Bronchial epithelial cell (primary cell): ENCODE results near the gene ALKBH6. TPM values are rescaled to one million over a fixed set of nuclear protein-coding genes. Genes with fewer than 3 reads are reported as not detected.

Source experiments
- DNase-seq: peaks from one replicate; pipeline ENCODE4 v3.0.0-alpha.2; 2010; ENCODE audit warnings: low read depth
- FAIRE-seq: peaks from 2 replicates; lab custom pipeline; 2011; peaks lifted over from hg19 to GRCh38; lab: Jason Lieb, UNC
- H3K27me3 ChIP-seq: 2 replicates; pipeline ENCODE4 v1.5.1; 2011; ENCODE audit warnings: low read length; ENCODE audit not compliant: control insufficient read depth, insufficient read depth
- H3K36me3 ChIP-seq: 2 replicates; pipeline ENCODE4 v1.5.1; 2011; ENCODE audit warnings: low read length; ENCODE audit not compliant: control insufficient read depth, insufficient read depth
- H3K4me3 ChIP-seq: 2 replicates; pipeline ENCODE4 v1.5.1; 2011; ENCODE audit warnings: mild to moderate bottlenecking, low read depth, low read length, control low read depth
- total RNA-seq: library from RNA; depleted of rRNA; stranded (reverse); fragments of >200 nt; gene quantifications from 2 replicates; pipeline ENCODE4 v1.2.1, GENCODE V29; 2014
- TF ChIP-seq, protein P1 (sequence below): IDR thresholded peaks from 2 replicates; pipeline ENCODE4 v1.5.1; 2011; ENCODE audit warnings: mild to moderate bottlenecking, moderate library complexity, low read length, control low read depth, inconsistent platforms; ENCODE audit not compliant: insufficient read depth, severe bottlenecking

The ALKBH6 gene
- 14.2 and 16.6 TPM in 2 replicates for total RNA-seq

DNA sequence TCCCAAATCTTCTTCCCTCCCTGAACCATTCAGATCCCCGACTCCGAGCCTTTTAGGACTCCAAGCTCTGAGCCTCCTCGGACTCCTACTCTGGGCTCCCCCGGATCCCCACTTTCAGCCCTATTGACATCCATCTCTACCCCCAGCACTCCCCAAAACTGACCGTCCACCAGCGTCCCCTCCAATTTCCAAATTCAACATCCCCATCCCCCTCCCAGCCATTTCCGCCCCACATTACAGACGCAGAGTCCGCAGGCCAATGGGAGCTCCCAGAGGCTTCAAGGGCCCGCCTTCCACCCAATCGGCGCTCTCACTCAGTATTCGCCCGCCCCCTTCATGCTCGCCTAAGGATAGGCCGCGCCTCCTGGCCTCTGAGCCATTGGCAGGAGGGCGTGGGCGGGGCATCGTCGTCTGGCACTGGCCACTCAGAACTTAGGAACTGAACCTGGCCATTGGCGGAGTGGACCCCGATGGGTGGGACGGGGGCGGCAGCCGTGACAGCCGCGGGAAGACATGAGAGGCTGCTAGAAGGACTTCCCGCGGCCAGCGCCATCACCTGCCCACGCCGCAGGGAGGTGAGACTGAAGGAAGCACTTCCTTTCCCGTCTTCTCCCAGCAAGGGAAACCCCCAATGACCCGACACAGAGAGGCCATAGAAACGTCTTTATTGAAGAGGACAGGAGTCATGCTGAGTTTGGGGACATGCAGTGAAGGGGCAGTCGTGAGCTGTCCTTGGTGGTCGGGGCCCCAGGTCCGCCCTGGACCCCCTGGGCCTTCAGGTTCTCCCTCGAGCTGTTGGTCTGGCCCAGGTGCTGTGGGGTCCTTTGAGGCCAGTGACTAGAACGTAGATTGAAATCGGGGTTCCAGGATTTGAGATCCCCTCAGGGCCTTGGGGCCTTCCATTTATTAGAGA lies at the start of gene ALKBH6:
ALKBH6 (minus strand) TSS at position 202 of the 913 bp plus-strand sequence. CDS start 816 bp downstream, outside the sequence.
- TF ChIP-seq, protein P1, sequence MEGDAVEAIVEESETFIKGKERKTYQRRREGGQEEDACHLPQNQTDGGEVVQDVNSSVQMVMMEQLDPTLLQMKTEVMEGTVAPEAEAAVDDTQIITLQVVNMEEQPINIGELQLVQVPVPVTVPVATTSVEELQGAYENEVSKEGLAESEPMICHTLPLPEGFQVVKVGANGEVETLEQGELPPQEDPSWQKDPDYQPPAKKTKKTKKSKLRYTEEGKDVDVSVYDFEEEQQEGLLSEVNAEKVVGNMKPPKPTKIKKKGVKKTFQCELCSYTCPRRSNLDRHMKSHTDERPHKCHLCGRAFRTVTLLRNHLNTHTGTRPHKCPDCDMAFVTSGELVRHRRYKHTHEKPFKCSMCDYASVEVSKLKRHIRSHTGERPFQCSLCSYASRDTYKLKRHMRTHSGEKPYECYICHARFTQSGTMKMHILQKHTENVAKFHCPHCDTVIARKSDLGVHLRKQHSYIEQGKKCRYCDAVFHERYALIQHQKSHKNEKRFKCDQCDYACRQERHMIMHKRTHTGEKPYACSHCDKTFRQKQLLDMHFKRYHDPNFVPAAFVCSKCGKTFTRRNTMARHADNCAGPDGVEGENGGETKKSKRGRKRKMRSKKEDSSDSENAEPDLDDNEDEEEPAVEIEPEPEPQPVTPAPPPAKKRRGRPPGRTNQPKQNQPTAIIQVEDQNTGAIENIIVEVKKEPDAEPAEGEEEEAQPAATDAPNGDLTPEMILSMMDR: no peak
- Histone ChIP-seq H3K4me3 (peak within 1 kb of the TSS; percentile 68), H3K27me3 (no peaks in the 10 kb centered on the region), H3K36me3 (peaks cover 2% of the 10 kb centered on the region)
- FAIRE-seq (no peak), DNase-seq (peak; percentile 97)

DNA sequence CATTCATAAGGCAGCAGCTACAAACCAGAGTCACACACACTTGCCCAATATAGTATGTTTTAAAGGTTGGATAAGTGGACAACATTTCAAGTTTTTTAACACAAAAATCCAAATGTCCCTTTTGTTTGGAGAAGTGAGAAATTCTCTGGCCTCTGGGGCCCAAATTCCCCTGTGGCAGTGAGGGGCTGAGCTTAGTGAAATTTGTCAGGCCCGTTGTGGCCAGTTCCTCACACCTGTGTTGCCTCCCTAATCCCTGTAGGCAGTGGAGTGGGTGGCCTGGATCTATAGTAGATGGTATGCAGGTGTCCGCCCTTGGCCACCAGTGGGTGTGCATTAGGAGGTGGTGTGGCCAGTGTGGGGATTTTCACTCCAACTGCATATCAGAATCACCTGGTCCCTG lies 47.4 kb upstream of the ALKBH6 start:
- Histone ChIP-seq H3K36me3 (no peaks in the 10 kb centered on the region), H3K27me3 (no peaks in the 10 kb centered on the region), H3K4me3 (no peak overlapping the region)
- TF ChIP-seq, protein P1: no peak
- FAIRE-seq: no peak
- DNase-seq: no peak

DNA sequence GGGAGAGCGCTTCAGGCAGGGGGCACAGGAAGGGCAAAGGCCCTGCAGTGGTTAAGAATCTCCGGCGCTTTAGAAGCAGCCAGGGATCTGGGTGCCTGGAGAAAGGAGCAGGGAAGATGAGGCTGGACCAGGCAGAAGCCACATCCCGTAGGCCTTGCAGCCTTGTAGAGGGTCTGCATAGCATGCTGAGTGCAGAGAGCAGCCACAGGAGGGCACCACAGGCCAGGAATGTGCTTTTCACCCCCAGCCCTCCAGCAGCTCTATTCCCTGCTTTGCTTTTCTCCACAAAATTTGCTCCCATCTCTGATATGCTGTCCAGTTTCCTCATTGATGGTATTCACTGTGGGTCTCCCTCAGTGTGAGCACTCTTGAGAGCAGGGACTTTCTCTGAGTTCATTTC lies 46.4 kb upstream of the ALKBH6 start:
- TF ChIP-seq, protein P1: peak; percentile 87
- Histone ChIP-seq H3K36me3 (no peaks in the 10 kb centered on the region), H3K4me3 (no peak overlapping the region), H3K27me3 (no peaks in the 10 kb centered on the region)
- FAIRE-seq (no peak), DNase-seq (peak; percentile 45)

DNA sequence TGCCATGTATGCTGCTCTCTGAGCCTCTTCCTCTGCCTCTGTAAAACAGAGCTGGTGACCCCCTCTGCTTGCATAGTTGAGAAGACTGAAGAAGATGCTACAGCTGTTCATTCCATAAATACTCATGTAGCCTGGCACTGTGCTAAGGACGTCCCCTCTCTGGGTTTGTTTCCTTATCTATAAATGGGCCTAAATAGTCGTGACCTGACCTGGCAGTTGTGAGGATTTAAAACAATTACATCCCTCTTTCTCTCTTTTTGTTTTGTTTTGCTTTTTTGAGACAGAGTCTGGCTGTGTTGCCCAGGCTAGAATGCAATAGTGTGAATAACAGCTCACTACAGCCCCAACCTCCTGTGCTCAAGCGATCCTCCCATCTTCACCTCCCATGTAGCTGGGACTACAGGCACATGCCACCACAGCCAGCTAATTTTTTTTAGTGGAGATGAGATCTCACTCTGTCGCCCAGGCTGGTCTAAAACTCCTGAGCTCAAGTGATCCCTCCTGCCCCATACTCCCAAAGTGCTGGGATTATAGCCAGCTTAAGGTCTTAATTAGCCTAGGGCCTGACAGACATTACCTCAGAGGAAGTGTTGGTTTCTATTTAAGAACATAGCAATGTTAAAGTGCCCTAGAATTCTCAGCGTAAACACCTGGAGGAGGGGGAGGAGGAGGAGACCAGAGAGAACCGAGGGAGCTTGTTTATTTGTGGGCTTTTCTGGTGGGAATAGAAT lies 45.3 kb upstream of the ALKBH6 start:
- H3K36me3 ChIP-seq: no peaks in the 10 kb centered on the region
- H3K27me3 ChIP-seq: no peaks in the 10 kb centered on the region
- FAIRE-seq (no peak), DNase-seq (no peak)
- H3K4me3 ChIP-seq: no peak overlapping the region
- TF ChIP-seq, protein P1: no peak

DNA sequence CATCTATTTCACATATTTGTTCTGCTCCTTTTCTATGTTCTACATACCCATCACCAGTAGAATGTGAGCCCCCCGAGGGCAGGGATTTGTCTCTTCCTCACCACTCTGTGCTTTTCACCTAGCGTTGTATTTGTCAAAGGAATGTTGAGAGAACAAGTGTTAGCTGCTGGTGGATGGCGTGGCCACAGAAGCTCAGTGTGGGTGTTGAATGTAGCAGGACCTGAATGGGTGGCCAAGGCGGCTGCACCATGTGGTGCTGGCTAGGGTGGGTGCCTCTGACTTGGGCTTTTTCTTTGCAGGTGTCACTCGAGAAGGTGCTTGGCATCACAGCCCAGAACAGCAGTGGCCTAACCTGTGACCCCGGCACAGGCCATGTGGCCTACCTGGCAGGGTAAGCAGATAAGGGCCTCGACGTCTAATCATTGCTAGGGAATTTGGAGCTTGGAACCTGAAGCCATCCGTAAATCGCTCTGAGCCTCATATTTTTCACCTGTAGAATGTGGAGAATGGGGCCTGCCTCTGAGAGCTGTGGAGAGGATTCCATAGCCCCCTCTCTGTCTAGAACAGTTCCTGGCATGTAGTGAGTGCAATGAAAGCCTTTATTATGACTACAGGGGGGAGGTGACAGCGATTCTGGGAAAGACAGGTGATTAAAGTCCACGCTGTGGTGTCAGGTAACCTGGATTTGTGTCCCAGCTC lies 44.6 kb upstream of the ALKBH6 start:
- FAIRE-seq (no peak), DNase-seq (no peak)
- no peak overlapping the region for H3K4me3 ChIP-seq
- H3K36me3 ChIP-seq: no peaks in the 10 kb centered on the region
- TF ChIP-seq, protein P1: no peak
- no peaks in the 10 kb centered on the region for H3K27me3 ChIP-seq
